Ishikawa (cell line): Measurements from ENCODE around the gene TRPV2.

ENCODE experiments used
- CEBPB ChIP-seq: IDR thresholded peaks from 2 replicates; pipeline ENCODE4 v1.6.1; 2012
- CREB1 ChIP-seq: IDR thresholded peaks from 2 replicates; pipeline ENCODE4 v1.6.1; 2012; ENCODE audit warnings: low read depth
- EGR1 ChIP-seq: IDR thresholded peaks from 2 replicates; pipeline ENCODE4 v1.6.1; 2012
- EP300 ChIP-seq: IDR thresholded peaks from 2 replicates; pipeline ENCODE4 v1.6.1; 2012; ENCODE audit warnings: borderline replicate concordance
- FOXM1 ChIP-seq: IDR thresholded peaks from 2 replicates; pipeline ENCODE4 v1.6.1; 2012; ENCODE audit warnings: low read depth, borderline replicate concordance
- NFIC ChIP-seq: IDR thresholded peaks from 2 replicates; pipeline ENCODE4 v1.6.1; 2012
- RAD21 ChIP-seq: IDR thresholded peaks from 2 replicates; pipeline ENCODE4 v1.6.1; 2012; ENCODE audit warnings: low read depth
- REST ChIP-seq: IDR thresholded peaks from 2 replicates; pipeline ENCODE4 v1.6.1; 2012; ENCODE audit warnings: low read depth, mild to moderate bottlenecking
- TAF1 ChIP-seq: IDR thresholded peaks from 2 replicates; pipeline ENCODE4 v1.6.1; 2012; ENCODE audit warnings: low read depth, mild to moderate bottlenecking
- TCF12 ChIP-seq: IDR thresholded peaks from 2 replicates; pipeline ENCODE4 v1.6.1; 2012; ENCODE audit warnings: low read depth
- TEAD4 ChIP-seq: IDR thresholded peaks from 2 replicates; pipeline ENCODE4 v1.6.1; 2012
- USF1 ChIP-seq: IDR thresholded peaks from 2 replicates; pipeline ENCODE4 v1.6.1; 2012
- YY1 ChIP-seq: IDR thresholded peaks from 2 replicates; pipeline ENCODE4 v1.6.1; 2012; ENCODE audit warnings: low read depth
- ZBTB7A ChIP-seq: IDR thresholded peaks from 2 replicates; pipeline ENCODE4 v1.6.1; 2012; ENCODE audit warnings: low read depth
- TF ChIP-seq, protein P1 (sequence below): IDR thresholded peaks from 2 replicates; pipeline ENCODE4 v1.6.1; 2012

Gene TRPV2

GRCh38 chr17:16460796-16461605, 45.6 kb downstream of the TRPV2 start:
- TF ChIP-seq, protein P1, sequence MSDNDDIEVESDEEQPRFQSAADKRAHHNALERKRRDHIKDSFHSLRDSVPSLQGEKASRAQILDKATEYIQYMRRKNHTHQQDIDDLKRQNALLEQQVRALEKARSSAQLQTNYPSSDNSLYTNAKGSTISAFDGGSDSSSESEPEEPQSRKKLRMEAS = no peak
- TF ChIP-seq TCF12 (no peak), EP300 (no peak), TEAD4 (no peak), ZBTB7A (no peak), FOXM1 (no peak), CREB1 (no peak), REST (no peak), YY1 (no peak), RAD21 (no peak), EGR1 (no peak), NFIC (no peak), USF1 (no peak), CEBPB (no peak), TAF1 (no peak)

DNA sequence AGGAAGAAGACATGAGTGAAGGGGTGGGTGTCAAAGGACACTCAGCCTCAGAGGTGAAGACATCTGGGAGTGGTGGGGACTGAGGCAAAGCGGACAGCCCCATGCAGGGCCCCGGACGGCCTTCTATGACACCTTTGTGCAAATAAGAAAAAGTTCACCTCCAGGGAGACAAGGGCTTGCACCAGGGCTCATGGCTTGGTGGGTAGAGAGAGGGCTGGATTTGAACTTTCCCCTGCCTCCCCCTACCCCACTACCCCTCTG, 46.2 kb downstream of the TRPV2 start:
- no peak for TF ChIP-seq CEBPB
- TF ChIP-seq RAD21 = no peak
- no peak for TF ChIP-seq CREB1
- TF ChIP-seq FOXM1 = no peak
- no peak for TF ChIP-seq REST
- no peak for TF ChIP-seq ZBTB7A
- no peak for TF ChIP-seq NFIC

DNA sequence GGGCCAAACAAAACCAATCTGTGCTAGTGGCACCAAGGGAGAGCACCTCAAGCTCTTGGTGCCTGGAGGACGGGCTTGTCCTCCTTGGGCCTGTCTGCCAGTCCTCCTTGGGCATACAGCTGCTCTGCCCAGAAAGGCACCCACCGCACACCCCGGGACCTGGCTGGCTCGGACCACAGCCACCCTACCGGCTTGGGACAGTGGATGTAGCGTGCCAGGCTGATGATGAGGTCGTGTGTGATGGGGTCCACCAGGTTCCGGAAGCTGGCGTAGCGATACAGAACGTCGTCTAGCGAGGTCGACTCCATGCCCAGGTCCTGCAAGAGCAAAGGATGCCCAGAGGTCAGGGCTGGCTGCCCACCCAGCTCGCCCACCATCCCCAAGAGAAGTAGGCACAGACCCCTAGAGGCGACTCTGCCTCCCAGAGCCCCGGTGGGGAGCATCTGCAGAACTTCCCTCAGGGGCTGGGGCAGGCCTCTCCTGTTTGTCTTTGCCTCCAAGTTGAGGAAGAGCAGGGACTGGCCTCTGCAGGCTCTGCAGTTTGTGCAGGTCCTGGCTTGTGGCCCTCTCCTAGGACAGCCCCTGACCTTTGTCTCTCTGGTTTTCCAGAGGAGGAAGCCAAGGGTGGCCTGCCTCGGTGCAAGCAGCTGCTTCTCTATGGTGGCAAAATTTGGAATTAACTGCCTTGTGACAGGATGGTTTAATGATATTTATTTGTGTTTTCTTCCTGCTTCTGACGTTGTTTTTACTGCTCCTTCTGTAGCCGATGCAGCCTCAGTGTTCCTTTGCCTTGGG, 46.9 kb downstream of the TRPV2 start:
- TF ChIP-seq ZBTB7A (no peak), CREB1 (no peak), YY1 (no peak), FOXM1 (no peak), USF1 (no peak), TEAD4 (no peak), EGR1 (no peak), RAD21 (no peak), CEBPB (no peak), TAF1 (no peak), REST (no peak), TCF12 (no peak), EP300 (no peak), NFIC (no peak)
- TF ChIP-seq, protein P1 = no peak
